Measurements from ENCODE around the gene ARHGAP10.

DNA sequence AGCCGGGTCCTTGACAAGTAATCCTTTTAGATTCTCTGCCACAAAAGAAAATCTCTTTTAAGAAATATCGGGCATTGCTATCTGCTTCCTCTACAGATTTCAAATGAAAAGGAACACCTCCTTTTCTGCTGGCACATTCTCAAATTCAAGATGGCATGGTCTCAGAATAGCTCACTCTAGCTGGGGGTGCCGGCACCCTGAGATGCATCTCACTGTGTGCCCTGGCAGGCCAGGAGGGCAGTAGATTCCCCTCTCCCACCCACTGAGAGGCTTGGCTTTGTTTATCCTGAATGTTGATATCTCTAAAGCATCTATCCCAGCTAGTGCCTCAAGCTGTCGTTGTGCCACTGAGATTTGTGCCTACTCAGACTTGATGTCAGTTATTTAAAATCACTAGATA is 319.5 kb downstream of the ARHGAP10 start:
- no peak for TF ChIP-seq POLR2A (IDR thresholded peaks at IDR 0.05)
- TF ChIP-seq, protein P1, sequence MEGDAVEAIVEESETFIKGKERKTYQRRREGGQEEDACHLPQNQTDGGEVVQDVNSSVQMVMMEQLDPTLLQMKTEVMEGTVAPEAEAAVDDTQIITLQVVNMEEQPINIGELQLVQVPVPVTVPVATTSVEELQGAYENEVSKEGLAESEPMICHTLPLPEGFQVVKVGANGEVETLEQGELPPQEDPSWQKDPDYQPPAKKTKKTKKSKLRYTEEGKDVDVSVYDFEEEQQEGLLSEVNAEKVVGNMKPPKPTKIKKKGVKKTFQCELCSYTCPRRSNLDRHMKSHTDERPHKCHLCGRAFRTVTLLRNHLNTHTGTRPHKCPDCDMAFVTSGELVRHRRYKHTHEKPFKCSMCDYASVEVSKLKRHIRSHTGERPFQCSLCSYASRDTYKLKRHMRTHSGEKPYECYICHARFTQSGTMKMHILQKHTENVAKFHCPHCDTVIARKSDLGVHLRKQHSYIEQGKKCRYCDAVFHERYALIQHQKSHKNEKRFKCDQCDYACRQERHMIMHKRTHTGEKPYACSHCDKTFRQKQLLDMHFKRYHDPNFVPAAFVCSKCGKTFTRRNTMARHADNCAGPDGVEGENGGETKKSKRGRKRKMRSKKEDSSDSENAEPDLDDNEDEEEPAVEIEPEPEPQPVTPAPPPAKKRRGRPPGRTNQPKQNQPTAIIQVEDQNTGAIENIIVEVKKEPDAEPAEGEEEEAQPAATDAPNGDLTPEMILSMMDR (IDR thresholded peaks at IDR 0.05) = no peak
